GM19455 (cell line): ENCODE data around the gene MICAL2.

Experiments
- ATAC-seq: cut with Tn5 transposase; IDR thresholded peaks from one replicate; pipeline ENCODE4 v1.9.1; 2021; ENCODE audit not compliant: unreplicated experiment

MICAL2 gene

GRCh38 chr11:12263141-12263693 is 152.8 kb downstream of the MICAL2 start:
- no peak for ATAC-seq

- ATAC-seq, result no peak
These were observed 154.0 kb downstream of the MICAL2 start for GRCh38 chr11:12264361-12264760.

GRCh38 chr11:12266132-12266531 is 155.7 kb downstream of the MICAL2 start:
- no peak for ATAC-seq

- ATAC-seq, result no peak
These were observed 156.6 kb downstream of the MICAL2 start for GRCh38 chr11:12266943-12267342.

- ATAC-seq, result no peak
These were observed 157.5 kb downstream of the MICAL2 start for GRCh38 chr11:12267921-12268320.

- no peak for ATAC-seq
These were observed 158.7 kb downstream of the MICAL2 start for GRCh38 chr11:12269104-12269441.

GRCh38 chr11:12269446-12270214 is 159.2 kb downstream of the MICAL2 start:
- ATAC-seq, result no peak

GRCh38 chr11:12270215-12270797 is 159.9 kb downstream of the MICAL2 start:
- ATAC-seq, result no peak

GRCh38 chr11:12270817-12271216 is 160.4 kb downstream of the MICAL2 start:
- no peak for ATAC-seq

- ATAC-seq, result no peak
These were observed 160.9 kb downstream of the MICAL2 start for GRCh38 chr11:12271241-12271640.

GRCh38 chr11:12271826-12272366 is 161.5 kb downstream of the MICAL2 start:
- no peak for ATAC-seq

- no peak for ATAC-seq
These were observed 162.6 kb downstream of the MICAL2 start for GRCh38 chr11:12272821-12273617.

GRCh38 chr11:12273618-12273995 is 163.2 kb downstream of the MICAL2 start:
- no peak for ATAC-seq

- no peak for ATAC-seq
These were observed 163.7 kb downstream of the MICAL2 start for GRCh38 chr11:12274056-12274455.

GRCh38 chr11:12274558-12275197 is 164.3 kb downstream of the MICAL2 start:
- no peak for ATAC-seq

GRCh38 chr11:12275818-12276217 is 165.4 kb downstream of the MICAL2 start:
- no peak for ATAC-seq

- no peak for ATAC-seq
These were observed 166.0 kb downstream of the MICAL2 start for GRCh38 chr11:12276356-12276755.

- ATAC-seq, result no peak
These were observed 166.6 kb downstream of the MICAL2 start for GRCh38 chr11:12276831-12277475.

- ATAC-seq, result no peak
These were observed 168.6 kb downstream of the MICAL2 start for GRCh38 chr11:12278766-12279671.
